GM12872 (cell line): Measurements from ENCODE around the gene SLC9A3.

Source experiments
- CTCF ChIP-seq: IDR thresholded peaks from 3 replicates; pipeline ENCODE4 v1.5.1; 2011; ENCODE audit warnings: low read depth, mild to moderate bottlenecking, low read length, moderate library complexity; ENCODE audit not compliant: insufficient read depth

The SLC9A3 gene

GRCh38 chr5:569868-570361 is 45.7 kb upstream of the SLC9A3 start:
- no peak for TF ChIP-seq CTCF

GRCh38 chr5:569358-569867 is 45.2 kb upstream of the SLC9A3 start:
- no peak for TF ChIP-seq CTCF

GRCh38 chr5:568809-569208 is 44.6 kb upstream of the SLC9A3 start:
- TF ChIP-seq CTCF: no peak

- TF ChIP-seq CTCF: no peak
Observed at GRCh38 chr5:568061-568781, 44.0 kb upstream of the SLC9A3 start.

- TF ChIP-seq CTCF: no peak
Observed at GRCh38 chr5:567664-568060, 43.4 kb upstream of the SLC9A3 start.

- TF ChIP-seq CTCF: no peak
Observed at GRCh38 chr5:566636-567309, 42.5 kb upstream of the SLC9A3 start.

- no peak for TF ChIP-seq CTCF
Observed at GRCh38 chr5:565782-566440, 41.7 kb upstream of the SLC9A3 start.
